HG03025 (cell line): ENCODE measurements around the gene LYPD6.

ENCODE experiments used
- ATAC-seq: cut with Tn5 transposase; IDR thresholded peaks from one replicate; pipeline ENCODE4 v1.9.1; 2021; ENCODE audit warnings: mild to moderate bottlenecking, moderate library complexity; ENCODE audit not compliant: unreplicated experiment, low FRiP score

The LYPD6 gene

GRCh38 chr2:149346272-149346671, 15.9 kb downstream of the LYPD6 start:
- no peak for ATAC-seq

GRCh38 chr2:149348291-149348690, 17.9 kb downstream of the LYPD6 start:
- no peak for ATAC-seq

GRCh38 chr2:149353421-149353820, 23.0 kb downstream of the LYPD6 start:
- ATAC-seq = no peak

DNA sequence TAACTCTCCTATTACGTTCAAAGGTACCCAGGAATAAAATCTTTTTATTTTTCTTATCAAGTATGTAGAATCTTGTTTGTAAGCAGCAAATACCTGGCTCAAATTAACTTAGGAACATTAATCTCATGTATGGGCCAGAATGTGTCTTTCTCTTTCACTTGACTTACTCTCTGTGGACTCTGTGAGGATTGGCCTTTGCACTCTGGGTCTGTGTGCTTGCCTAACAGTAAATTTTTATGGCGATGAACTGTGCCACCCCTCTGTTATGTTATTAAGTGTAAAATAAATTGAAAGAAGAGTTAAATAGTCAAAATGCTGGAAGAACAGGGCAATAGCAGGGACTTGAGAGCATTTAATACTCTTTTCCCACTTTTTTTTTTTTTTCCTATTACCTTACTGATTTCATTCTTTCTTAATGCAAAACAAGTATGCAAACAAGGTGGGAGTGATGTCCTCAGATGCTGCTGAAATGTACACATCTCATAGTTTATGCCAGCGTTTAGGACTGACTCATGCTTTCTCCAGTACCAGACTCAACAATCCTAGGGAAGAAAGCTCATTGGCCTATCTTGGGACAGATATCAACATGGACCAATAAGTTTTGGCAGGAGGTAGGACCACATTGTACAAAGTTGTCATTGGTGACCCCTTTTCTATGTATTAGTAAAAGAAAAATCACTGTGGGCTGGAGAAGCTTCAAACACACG, 25.5 kb downstream of the LYPD6 start:
- ATAC-seq = no peak

DNA sequence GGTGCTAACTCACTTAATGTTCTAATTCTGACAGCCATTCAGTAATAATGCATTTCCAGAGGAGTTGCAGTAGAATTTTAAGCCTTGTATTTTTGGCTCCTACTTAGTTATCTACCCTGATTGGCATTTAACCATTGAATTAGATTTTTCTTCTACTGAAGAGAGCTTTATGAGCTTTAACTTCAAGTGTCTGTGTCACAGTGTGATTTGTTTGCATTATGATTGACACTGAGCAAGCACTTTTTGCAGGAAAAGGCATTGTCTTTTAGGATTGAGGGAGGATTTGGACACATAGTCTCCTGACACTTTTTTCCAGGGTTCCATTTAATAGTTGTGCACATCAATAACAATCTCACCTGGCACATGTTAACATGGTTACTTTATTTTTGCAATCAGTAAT, 26.7 kb downstream of the LYPD6 start:
- ATAC-seq = no peak

DNA sequence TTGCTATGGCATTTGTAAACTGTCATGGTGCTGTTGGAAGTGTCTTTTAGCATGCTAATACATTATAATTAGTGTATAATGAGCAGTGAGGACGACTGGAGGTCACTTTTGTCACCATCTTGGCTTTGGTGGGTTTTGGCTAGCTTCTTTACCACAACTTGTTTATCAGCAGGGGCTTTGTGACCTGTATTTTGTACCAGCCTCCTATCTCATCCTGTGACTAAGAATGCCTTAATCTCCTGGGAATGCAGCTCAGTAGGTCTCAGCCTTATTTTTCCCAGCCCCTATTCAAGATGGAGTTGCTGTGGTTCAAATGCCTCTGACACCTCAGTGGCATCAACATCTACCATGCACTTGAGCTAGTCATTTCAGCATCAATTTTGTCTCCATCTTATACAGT, 29.7 kb downstream of the LYPD6 start:
- no peak for ATAC-seq

GRCh38 chr2:149363958-149364357, 33.6 kb downstream of the LYPD6 start:
- no peak for ATAC-seq

GRCh38 chr2:149364839-149365238, 34.5 kb downstream of the LYPD6 start:
- ATAC-seq = peak; percentile 75

DNA sequence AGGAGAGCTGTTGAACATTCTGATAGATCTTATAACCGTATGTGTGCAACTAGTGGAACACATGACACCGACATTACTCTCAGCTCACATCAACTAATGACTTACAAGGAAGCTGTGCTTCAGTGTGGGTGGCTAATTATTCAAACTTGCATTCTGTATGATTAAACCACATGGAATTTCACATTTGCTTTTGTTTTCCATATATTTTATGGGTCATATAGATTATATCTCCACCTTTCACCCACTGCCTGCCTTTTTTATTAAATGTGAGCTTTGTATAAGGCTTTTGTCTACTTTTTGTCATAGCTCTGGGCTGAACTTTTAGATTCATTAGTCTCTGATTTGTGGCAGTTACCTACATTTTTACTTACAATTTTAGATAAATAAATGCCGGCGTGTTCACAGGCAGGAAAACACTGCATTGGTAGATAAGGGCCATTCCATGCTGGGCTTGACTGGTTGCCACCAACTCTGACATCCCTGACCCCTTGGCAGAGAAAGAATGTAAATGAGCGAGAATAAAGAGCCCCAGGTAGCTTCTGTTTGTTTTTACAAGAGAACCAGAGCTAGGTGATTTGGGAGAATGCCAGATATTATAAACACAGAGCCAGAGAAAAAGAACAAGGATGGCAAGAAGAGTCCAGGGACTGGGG, 35.7 kb downstream of the LYPD6 start:
- ATAC-seq = no peak

DNA sequence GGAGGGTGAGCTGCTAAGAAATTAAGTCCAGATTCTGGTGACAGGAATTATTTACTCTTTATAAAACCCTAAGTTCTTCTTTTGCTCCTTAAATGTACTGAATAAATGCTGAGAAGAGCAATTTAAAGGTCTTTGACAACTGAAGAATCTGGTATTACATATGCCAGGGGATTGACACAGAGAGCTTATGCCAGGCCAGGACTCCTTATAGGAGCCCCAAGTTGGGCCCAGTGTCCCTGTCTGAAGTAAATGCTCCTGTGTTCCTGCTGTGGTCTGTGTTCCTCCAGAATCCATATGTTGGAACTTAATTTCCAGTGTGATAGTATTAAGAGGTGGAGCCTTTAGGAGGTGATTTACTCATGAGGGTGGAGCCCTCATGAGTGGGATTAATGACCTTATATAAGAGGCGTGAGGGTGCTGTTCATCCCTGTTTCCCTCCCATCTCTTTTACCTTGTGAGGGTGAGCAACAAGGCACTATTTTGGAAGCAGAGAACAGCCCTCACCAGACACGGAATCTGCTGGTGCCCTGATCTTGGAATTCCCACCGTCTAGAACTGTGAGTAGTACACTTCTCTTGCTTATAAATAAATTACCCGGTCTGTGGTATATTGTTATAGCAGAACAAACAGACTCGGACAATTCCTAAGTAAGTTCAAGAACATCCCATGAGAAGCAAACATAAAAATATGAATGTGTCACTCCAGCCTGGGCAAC, 39.8 kb downstream of the LYPD6 start:
- ATAC-seq = no peak

DNA sequence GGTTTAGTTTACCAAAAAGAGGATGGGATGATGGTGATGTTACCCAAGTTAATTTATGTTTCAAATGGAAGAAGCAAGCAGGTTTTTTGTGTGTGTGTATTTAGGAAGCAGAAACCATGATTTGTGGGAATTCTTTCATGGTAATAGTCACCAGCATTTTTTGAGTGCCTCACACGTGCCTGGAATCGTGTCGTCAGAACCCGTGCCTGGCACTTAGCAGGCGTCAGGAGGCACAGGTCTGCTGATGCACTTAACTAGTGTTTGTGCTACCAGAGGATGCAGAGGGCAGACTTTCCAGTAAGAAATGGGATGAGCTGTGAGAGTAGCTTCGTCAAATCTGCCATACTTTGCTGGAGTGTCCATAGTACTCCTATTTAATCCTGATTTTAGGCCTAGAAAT, 41.1 kb downstream of the LYPD6 start:
- no peak for ATAC-seq

DNA sequence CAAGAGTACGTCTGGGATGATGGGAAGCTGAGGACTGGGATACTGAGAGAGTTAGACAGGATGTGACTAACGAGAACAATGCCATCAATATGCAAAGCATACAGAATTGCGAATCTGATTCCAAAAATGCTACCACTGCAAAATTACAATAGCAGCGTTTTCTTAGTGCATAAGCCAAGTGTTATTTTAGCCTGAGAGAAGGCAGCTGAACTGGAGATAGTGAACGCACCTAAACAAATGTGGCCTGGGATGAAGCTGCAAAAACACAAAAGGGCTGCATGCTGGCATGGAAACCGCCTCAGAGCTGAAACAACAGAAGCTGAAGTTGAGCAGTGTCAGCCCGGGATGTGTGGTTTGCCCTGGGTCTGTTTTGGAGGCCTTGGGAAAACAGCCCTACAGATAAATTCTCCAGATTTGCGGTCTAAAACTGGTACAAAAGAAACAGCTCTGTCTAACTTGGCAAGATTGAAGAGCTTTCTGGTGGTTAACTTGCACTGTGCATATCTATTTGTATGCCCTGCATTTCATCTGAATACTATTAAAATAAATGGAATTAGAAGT, 45.5 kb downstream of the LYPD6 start:
- no peak for ATAC-seq

GRCh38 chr2:149380205-149380604, 49.8 kb downstream of the LYPD6 start:
- no peak for ATAC-seq

DNA sequence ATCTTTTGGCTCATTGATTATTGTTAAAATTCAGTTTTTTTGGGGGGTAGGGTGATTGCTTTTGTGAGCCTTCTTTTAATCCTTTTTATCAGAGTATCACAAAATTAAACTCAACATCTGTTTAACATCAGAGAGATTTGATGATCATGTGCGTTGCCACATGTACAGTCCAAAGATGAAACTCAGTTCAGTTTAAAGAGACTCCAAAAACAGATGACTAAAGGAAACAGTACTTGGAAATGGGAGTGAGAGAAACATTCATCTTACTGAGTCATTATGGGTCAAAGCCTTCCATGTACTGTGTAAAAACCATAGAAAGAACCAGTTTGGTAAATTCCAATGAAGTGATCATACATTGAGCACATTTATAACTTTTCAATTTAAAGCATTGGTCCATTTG, 53.0 kb downstream of the LYPD6 start:
- no peak for ATAC-seq

- ATAC-seq = no peak
These were observed 55.0 kb downstream of the LYPD6 start for GRCh38 chr2:149385350-149385749.

GRCh38 chr2:149387411-149387810, 57.0 kb downstream of the LYPD6 start:
- no peak for ATAC-seq

DNA sequence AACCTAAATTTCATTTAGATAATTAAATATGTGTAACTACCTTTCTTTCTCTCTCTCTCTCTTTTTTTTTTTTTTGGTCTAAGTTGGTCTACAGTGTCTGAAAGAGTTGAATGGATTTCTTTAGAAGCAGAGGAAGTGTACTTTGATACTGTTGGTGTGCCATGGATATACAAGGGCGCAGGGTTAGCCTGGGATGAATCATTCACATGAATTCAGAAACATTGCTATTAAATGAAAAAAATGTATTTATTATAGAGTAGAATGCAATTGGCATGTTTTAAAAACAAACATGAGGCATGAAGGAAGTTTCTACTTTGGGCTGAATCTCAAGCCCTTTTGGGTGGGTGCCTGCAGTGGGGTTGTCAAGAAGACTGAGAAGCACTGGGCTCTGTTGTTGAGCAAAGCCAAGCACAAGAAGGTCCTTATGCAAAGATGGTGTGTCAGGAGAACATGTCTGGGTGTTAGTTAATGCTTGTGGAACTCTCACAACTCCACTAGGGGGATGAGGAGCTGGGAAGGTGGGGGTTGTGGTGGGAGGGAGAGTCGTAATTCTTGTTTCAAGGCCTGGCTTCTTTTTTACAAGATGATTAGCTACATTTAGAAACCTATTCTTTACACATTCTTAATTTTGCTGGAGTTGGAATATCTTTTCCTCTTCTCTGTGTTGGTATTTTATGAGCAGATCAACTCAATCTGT, 57.9 kb downstream of the LYPD6 start:
- no peak for ATAC-seq

DNA sequence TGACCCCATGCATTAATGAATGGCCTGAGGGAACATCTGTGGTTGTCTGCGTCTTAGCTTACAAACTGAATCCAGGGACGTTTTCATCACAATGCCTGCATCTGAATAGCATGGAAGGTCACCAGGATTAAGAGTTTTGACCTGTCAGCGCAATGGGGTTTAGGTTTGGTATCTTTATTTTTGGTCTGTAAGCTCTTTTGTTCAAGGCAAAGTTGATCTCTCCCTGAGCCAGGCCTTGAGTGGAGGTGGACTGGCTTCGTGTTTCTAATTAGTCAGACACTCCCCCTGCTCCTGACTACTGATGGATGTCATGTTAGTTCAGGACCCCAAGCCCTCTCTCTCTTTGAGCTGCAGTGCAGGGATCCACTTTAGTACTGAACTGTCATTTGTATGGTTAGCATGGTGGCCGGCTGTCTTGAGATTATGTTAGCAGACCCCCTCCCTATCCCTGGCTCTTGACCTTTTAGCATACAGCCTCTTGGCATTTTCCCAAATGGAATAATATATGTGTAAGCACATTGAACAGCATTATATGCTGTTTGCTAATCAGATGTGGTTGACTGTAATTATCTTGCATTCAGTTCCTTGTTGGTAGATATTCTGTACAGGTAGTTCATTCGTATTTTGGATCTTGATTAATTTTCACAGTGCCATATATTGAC, 59.2 kb downstream of the LYPD6 start:
- no peak for ATAC-seq

DNA sequence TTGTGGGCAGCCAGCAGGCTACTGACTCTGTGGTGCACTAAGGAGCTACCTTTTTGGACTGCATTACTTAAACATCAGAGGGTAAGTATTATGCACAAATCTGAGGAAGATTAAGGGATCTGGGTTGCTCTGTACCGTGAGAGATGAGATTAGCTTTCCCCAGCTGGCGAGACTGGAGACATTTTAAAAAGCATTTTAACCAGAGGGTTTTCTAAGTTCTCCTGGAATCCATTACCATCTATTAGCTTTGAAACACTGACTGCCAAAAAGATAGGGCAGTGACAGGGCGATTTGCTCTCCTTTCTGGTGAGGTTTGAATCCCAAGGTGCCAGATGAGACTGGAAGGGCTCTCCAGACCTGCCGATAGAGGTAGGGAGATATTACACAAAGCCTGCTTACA, 63.2 kb downstream of the LYPD6 start:
- no peak for ATAC-seq

DNA sequence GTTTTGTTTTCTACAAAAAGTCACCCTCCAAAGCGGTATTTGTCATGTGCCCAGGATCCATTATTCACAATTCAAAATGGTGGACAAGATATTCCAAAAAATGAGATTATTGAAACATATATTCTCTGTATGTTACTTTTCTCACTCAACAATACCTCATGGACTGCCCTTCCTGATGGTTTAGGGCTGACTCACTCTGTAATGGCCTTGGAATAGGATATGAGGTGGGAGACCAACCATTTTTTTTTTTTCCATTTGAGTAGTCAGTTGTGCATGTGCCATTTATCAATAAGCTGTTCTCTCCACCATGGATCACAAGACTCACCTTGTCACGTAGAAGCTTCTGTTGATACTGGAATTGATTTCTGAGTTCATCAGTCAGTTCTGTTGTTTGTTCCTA, 64.5 kb downstream of the LYPD6 start:
- ATAC-seq = no peak
